CD4-positive, alpha-beta T cell (primary cell): Measurements from ENCODE around the gene LRRC3B. TPM values are rescaled to one million over a fixed set of nuclear protein-coding genes. Genes with fewer than 3 reads are reported as not detected.

ENCODE experiments used
- ATAC-seq: fragments of 200-7000 bp; cut with Tn5 transposase; one replicate; pipeline ENCODE4 v1.10.0; 2022; ENCODE audit warnings: mild to moderate bottlenecking; ENCODE audit not compliant: poor library complexity
- CTCF ChIA-PET: fragments of 350-600 bp; sonication (Branson Sonifier 250); formaldehyde crosslinking; loops from one replicate; lab custom pipeline; 2021; ENCODE audit warnings: antibody characterized with exemption, inconsistent platforms; lab: Charles Lee
- POLR2A ChIA-PET: fragments of 350-600 bp; sonication (Branson Sonifier 250); formaldehyde crosslinking; loops from one replicate; lab custom pipeline; 2021; ENCODE audit warnings: antibody characterized with exemption, inconsistent platforms; lab: Charles Lee
- DNase-seq, 14 experiments: peaks; one replicate each; pipeline ENCODE4 v3.0.0-alpha.2; 2013 to 2020; ENCODE audit warnings: mixed read lengths in 2 of 14
- H3K27ac ChIP-seq, 2 donors: one replicate each; pipeline versions ENCODE4 v1.5.1 to v1.7.0; 2013; ENCODE audit warnings: low read length in 2 of 2, low read depth in 1 of 2, mild to moderate bottlenecking in 1 of 2
- H3K27me3 ChIP-seq, 2 experiments: 1 replicate in 1 of 2; 2 replicates in 1 of 2; pipeline versions ENCODE4 v1.6.1 to v1.7.0; 2013; ENCODE audit warnings: low read length in 2 of 2, control low read depth in 1 of 2, mild to moderate bottlenecking in 1 of 2, moderate library complexity in 1 of 2; ENCODE audit not compliant: insufficient read depth in 2 of 2, control insufficient read depth in 1 of 2
- H3K36me3 ChIP-seq: one replicate; pipeline ENCODE4 v1.6.1; 2013; ENCODE audit warnings: low read length, control low read depth; ENCODE audit not compliant: insufficient read depth
- H3K4me1 ChIP-seq: one replicate; pipeline ENCODE4 v1.6.1; 2013; ENCODE audit warnings: low read length, control low read depth; ENCODE audit not compliant: insufficient read depth
- H3K4me3 ChIP-seq: one replicate; pipeline ENCODE4 v1.5.1; 2013; ENCODE audit warnings: mild to moderate bottlenecking, low read length, moderate library complexity
- H3K9me3 ChIP-seq, 2 experiments: 1 replicate in 1 of 2; 2 replicates in 1 of 2; pipeline versions ENCODE4 v1.6.1 to v1.7.0; 2013; ENCODE audit warnings: low read length in 2 of 2, mild to moderate bottlenecking in 2 of 2, control low read depth in 1 of 2, moderate library complexity in 1 of 2; ENCODE audit not compliant: control insufficient read depth in 1 of 2, insufficient read depth in 1 of 2
- H3K27ac Mint-ChIP-seq: one replicate; pipeline ENCODE4 v1.8.0; 2020; ENCODE audit warnings: mixed read lengths
- H3K27me3 Mint-ChIP-seq: one replicate; pipeline ENCODE4 v1.8.0; 2021; ENCODE audit warnings: mixed read lengths
- H3K36me3 Mint-ChIP-seq: one replicate; pipeline ENCODE4 v1.8.0; 2021; ENCODE audit warnings: low read depth, mixed read lengths
- H3K4me1 Mint-ChIP-seq: one replicate; pipeline ENCODE4 v1.8.0; 2021; ENCODE audit warnings: low read depth, mixed read lengths
- H3K4me3 Mint-ChIP-seq: one replicate; pipeline ENCODE4 v1.8.0; 2020; ENCODE audit warnings: mild to moderate bottlenecking, mixed read lengths
- H3K9me3 Mint-ChIP-seq: one replicate; pipeline ENCODE4 v1.8.0; 2020; ENCODE audit warnings: mixed read lengths
- CTCF ChIP-seq: fragments of 200-600 bp; IDR thresholded peaks from one replicate; pipeline ENCODE4 v1.8.0; 2022; ENCODE audit warnings: antibody characterized with exemption, mild to moderate bottlenecking
- intact Hi-C, 2 experiments: fragments of 100-400 bp; cut with DNase I in 1 of 2; cut with micrococcal nuclease in 1 of 2; formaldehyde crosslinking; loops; one replicate each; pipeline versions ENCODE4 v1.15.1 to v1.9.0; 2023 to 2025; cut with DNase I, micrococcal nuclease
- total RNA-seq, 174 experiments: library from RNA in 2 of 174; stranded (reverse) in 2 of 174; gene quantifications; one replicate each; pipeline ENCODE4 v1.2.3 and lab custom pipeline; 2021 to 2026

The LRRC3B gene
- total RNA-seq, 2 experiments from 2014 or later: not detected

DNA sequence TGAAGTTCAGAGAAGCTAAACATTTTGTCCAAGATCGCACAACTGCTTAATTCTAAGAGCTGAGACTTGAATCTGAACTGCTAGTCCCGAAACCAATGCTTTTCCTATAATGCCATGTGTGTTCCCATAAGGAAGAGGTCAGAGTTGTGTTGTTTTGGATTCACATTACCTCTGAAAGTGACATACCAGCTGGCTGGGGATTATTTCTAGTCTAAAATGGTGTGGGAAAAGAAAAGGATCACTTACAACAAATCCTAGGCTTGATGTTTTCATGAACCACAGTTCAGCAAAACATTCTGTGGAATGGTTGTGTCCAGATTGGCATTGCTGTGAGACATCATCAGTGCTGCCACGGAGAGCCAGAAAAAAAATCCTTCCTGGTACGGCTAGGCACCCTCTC is 35.0 kb upstream of the LRRC3B start:
- DNase-seq (no peak), ATAC-seq (no peak)
- CTCF ChIA-PET: no interaction called here
- Histone ChIP-seq H3K4me3 (no peak overlapping the region), H3K4me1 (no peaks in the 10 kb centered on the region), H3K27me3 (no peaks in the 10 kb centered on the region), H3K36me3 (no peaks in the 10 kb centered on the region), H3K9me3 (no peaks in the 10 kb centered on the region), H3K27ac (no peak overlapping the region)
- TF ChIP-seq CTCF: no peak
- POLR2A ChIA-PET: no interaction called here
- intact Hi-C loops: no loop called here
- Mint-ChIP-seq H3K27me3 (no peaks in the 10 kb centered on the region), H3K4me1 (no peaks in the 10 kb centered on the region), H3K36me3 (no peaks in the 10 kb centered on the region), H3K4me3 (no peak overlapping the region), H3K9me3 (no peaks in the 10 kb centered on the region), H3K27ac (no peak overlapping the region)

GRCh38 chr3:26588931-26589330 is 33.6 kb upstream of the LRRC3B start:
- H3K36me3 ChIP-seq: no peaks in the 10 kb centered on the region
- Mint-ChIP-seq H3K4me1 (no peaks in the 10 kb centered on the region), H3K4me3 (no peak overlapping the region), H3K27me3 (no peaks in the 10 kb centered on the region), H3K36me3 (no peaks in the 10 kb centered on the region), H3K9me3 (no peaks in the 10 kb centered on the region), H3K27ac (no peak overlapping the region)
- TF ChIP-seq CTCF: no peak
- intact Hi-C loops: no loop called here
- DNase-seq (no peak), ATAC-seq (no peak)
- ChIA-PET POLR2A (no interaction called here), CTCF (no interaction called here)
- no peaks in the 10 kb centered on the region for H3K27me3 ChIP-seq
- H3K27ac ChIP-seq: no peak overlapping the region
- H3K9me3 ChIP-seq: no peaks in the 10 kb centered on the region
- H3K4me1 ChIP-seq: no peaks in the 10 kb centered on the region
- H3K4me3 ChIP-seq: no peak overlapping the region

DNA sequence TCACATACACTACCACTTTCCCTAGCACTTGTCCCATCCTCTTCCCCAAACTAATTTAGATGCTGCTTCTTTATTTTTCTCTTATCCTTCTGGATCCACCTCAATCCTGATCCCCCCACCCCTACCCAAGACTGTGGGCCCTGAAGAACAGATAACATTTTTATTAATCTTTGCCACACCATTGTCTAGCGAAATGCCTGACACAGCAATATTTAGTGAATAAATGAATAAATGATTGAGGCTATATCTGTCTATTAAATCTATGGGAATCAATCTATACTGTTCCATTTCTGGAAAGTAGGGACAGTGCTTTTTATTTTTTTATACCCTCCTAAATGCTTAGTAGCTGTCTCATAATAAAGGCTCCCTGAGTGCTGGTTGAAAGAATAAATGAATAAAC is 32.9 kb upstream of the LRRC3B start:
- H3K9me3 Mint-ChIP-seq: no peaks in the 10 kb centered on the region
- no peaks in the 10 kb centered on the region for H3K36me3 ChIP-seq
- ATAC-seq (no peak), DNase-seq (no peak)
- H3K36me3 Mint-ChIP-seq: no peaks in the 10 kb centered on the region
- H3K27ac Mint-ChIP-seq: no peak overlapping the region
- TF ChIP-seq CTCF: no peak
- H3K4me3 Mint-ChIP-seq: no peak overlapping the region
- H3K27me3 ChIP-seq: no peaks in the 10 kb centered on the region
- intact Hi-C loops: no loop called here
- no peaks in the 10 kb centered on the region for H3K9me3 ChIP-seq
- no peak overlapping the region for H3K4me3 ChIP-seq
- CTCF ChIA-PET: no interaction called here
- POLR2A ChIA-PET: interaction anchor here (1.0 kb wide), 1 partner anchor 12 kb away, joined by 3 read pairs; no protein-coding TSS in a partner anchor
- H3K4me1 Mint-ChIP-seq: no peaks in the 10 kb centered on the region
- no peaks in the 10 kb centered on the region for H3K4me1 ChIP-seq
- no peaks in the 10 kb centered on the region for H3K27me3 Mint-ChIP-seq
- no peak overlapping the region for H3K27ac ChIP-seq
